ENCODE measurements around the gene SCN4B.

DNA sequence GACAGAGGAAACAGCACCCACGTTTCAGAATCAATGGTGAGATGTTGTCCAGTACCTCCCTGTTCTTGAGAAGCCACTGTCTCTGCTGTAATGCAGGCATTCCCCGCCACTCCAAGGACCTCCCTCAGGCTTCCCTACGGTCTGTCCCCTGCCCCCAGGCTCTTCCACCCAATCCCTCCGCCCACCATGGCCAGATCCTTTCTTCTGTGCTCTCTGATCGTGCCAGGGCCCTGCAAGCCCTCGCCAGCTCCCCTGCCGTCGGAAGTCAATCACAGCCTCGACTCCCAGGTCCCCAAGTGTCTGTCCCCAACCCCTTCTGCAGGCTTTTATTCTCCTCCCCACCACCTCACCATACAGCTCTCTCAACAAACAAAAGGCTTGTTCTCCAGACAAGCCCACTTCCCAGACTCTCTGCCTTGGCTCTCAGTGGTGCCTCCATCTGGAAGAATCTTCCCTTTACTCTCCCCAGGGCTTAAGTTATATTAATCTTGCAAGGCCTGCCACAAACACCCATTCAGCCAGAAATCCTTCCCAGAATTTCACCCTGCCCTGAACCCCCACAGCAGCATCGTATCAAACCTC, 13.7 kb downstream of the SCN4B start:
- TF ChIP-seq, protein P1, sequence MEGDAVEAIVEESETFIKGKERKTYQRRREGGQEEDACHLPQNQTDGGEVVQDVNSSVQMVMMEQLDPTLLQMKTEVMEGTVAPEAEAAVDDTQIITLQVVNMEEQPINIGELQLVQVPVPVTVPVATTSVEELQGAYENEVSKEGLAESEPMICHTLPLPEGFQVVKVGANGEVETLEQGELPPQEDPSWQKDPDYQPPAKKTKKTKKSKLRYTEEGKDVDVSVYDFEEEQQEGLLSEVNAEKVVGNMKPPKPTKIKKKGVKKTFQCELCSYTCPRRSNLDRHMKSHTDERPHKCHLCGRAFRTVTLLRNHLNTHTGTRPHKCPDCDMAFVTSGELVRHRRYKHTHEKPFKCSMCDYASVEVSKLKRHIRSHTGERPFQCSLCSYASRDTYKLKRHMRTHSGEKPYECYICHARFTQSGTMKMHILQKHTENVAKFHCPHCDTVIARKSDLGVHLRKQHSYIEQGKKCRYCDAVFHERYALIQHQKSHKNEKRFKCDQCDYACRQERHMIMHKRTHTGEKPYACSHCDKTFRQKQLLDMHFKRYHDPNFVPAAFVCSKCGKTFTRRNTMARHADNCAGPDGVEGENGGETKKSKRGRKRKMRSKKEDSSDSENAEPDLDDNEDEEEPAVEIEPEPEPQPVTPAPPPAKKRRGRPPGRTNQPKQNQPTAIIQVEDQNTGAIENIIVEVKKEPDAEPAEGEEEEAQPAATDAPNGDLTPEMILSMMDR (IDR thresholded peaks at IDR 0.05) = no peak
- TF ChIP-seq POLR2A (IDR thresholded peaks at IDR 0.05) = no peak
